Lower lobe of right lung (tissue), 2 donors: ENCODE results near the gene SSH2. TPM values are rescaled to one million over a fixed set of nuclear protein-coding genes. Genes with fewer than 3 reads are reported as not detected.
A peak's percentile ranks its signal among the peaks of the same experiment; 100 is the strongest.

ENCODE experiments used
- ATAC-seq, 2 donors: fragments of 200-7000 bp; cut with Tn5 transposase; one replicate each; pipeline ENCODE4 v1.9.1; 2020 to 2022; ENCODE audit warnings: mild to moderate bottlenecking in 2 of 2, moderate library complexity in 2 of 2
- DNase-seq: peaks from one replicate; pipeline ENCODE4 v3.0.0-alpha.2; 2020
- H3K27ac ChIP-seq: fragments of 200-600 bp; one replicate; pipeline ENCODE4 v1.8.0; 2022
- H3K27me3 ChIP-seq: fragments of 200-600 bp; one replicate; pipeline ENCODE4 v1.8.0; 2022; ENCODE audit warnings: low read depth
- H3K36me3 ChIP-seq: fragments of 200-600 bp; one replicate; pipeline ENCODE4 v1.8.0; 2022; ENCODE audit warnings: mild to moderate bottlenecking
- H3K4me1 ChIP-seq: fragments of 200-600 bp; one replicate; pipeline ENCODE4 v1.8.0; 2022
- H3K4me3 ChIP-seq: fragments of 200-600 bp; one replicate; pipeline ENCODE4 v1.8.0; 2022; ENCODE audit warnings: mild to moderate bottlenecking
- H3K9me3 ChIP-seq: fragments of 200-600 bp; one replicate; pipeline ENCODE4 v1.8.0; 2022
- intact Hi-C: fragments of 100-400 bp; cut with DNase I; formaldehyde crosslinking; loops from one replicate; pipeline ENCODE4 v1.11.0; 2022
- total RNA-seq: library from RNA; stranded (reverse); fragmentation: NEBNext Ultra II Directional; extraction: Animal tissue kit (Norgen Biotek cat#: 25700); gene quantifications from one replicate; pipeline ENCODE4 v1.2.1, GENCODE V29; 2021
- TF ChIP-seq, protein P1 (sequence below): fragments of 200-600 bp; IDR thresholded peaks from one replicate; pipeline ENCODE4 v1.8.0; 2022; ENCODE audit warnings: antibody characterized with exemption, mild to moderate bottlenecking
- donor health status: DM: no; HTN: yes; CAD: no; lungs with severe emphysema.

Gene SSH2
- total RNA-seq, 1 donor from 2014 or later, result 105 TPM

DNA sequence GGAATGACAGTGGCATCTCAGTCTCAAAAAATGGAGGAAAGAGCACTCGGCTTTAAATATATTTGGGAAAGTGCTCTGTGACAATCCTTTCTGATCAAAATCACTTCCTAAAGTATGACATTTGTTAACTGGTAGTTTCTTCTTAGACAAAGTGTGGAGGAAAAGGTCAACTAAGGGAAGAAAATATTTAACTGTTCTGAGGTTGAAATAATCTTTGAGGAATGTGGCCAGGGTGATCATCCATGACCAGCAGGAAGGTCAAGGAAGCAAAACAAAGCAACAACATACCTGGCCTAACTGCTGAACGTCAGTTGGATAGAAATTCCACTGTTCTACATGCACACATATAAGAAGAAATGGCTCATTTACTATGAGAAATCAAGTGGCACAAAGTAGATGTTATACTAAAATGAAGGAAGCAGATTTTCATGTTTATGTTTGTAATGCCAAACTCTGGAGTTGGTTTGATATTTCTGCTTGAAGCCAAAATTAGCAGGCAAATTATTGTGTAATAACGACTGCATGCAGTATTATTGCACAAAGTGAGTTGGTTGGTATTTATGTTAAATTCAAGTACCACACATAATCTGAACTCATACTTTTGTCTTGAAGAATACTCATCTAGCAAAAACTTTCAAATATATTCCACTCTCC lies 220.0 kb downstream of the SSH2 start:
- no peaks in the 10 kb centered on the region for H3K27me3 ChIP-seq
- intact Hi-C loops, result no loop called here
- peak overlapping the region; percentile 69 for H3K27ac ChIP-seq
- no peaks in the 10 kb centered on the region for H3K9me3 ChIP-seq
- DNase-seq, result no peak
- H3K4me1 ChIP-seq, result peaks cover 79% of the 10 kb centered on the region
- TF ChIP-seq, protein P1, sequence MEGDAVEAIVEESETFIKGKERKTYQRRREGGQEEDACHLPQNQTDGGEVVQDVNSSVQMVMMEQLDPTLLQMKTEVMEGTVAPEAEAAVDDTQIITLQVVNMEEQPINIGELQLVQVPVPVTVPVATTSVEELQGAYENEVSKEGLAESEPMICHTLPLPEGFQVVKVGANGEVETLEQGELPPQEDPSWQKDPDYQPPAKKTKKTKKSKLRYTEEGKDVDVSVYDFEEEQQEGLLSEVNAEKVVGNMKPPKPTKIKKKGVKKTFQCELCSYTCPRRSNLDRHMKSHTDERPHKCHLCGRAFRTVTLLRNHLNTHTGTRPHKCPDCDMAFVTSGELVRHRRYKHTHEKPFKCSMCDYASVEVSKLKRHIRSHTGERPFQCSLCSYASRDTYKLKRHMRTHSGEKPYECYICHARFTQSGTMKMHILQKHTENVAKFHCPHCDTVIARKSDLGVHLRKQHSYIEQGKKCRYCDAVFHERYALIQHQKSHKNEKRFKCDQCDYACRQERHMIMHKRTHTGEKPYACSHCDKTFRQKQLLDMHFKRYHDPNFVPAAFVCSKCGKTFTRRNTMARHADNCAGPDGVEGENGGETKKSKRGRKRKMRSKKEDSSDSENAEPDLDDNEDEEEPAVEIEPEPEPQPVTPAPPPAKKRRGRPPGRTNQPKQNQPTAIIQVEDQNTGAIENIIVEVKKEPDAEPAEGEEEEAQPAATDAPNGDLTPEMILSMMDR, result no peak
- H3K36me3 ChIP-seq, result no peaks in the 10 kb centered on the region
- ATAC-seq, result no peak
- no peak overlapping the region for H3K4me3 ChIP-seq

DNA sequence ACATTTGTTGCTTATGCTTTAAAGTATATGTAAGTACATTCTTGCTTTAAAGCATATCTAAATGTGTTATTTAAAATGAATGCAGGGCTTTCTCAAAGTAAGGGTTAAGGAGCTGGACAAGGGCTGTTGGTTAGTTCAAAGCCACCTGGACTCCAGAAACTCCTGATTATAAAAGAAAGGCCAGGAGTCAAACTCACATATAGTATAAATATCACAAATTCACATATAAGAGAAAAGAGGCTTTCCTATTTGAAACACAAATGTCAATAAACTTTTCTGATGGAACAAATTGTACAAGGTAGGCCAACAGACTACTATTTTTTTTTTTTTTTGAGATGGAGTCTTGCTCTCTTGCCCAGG lies 222.8 kb downstream of the SSH2 start:
- H3K27ac ChIP-seq, result peak overlapping the region; percentile 86
- no peaks in the 10 kb centered on the region for H3K27me3 ChIP-seq
- H3K4me1 ChIP-seq, result peaks cover 73% of the 10 kb centered on the region
- DNase-seq, result no peak
- H3K4me3 ChIP-seq, result peak overlapping the region; percentile 23
- H3K36me3 ChIP-seq, result peaks cover 12% of the 10 kb centered on the region
- no peak for ATAC-seq
- TF ChIP-seq, protein P1, result no peak
- intact Hi-C loops, result no loop called here
- no peaks in the 10 kb centered on the region for H3K9me3 ChIP-seq

- intact Hi-C loops, result no loop called here
- DNase-seq (no peak), ATAC-seq (no peak)
- Histone ChIP-seq H3K36me3 (peaks cover 23% of the 10 kb centered on the region), H3K27me3 (no peaks in the 10 kb centered on the region), H3K4me1 (peaks cover 63% of the 10 kb centered on the region), H3K4me3 (peak overlapping the region; percentile 23), H3K9me3 (no peaks in the 10 kb centered on the region), H3K27ac (peak overlapping the region; percentile 86)
- TF ChIP-seq, protein P1, result no peak
Measured at GRCh38 chr17:29706045-29706431, 224.0 kb downstream of the SSH2 start.

DNA sequence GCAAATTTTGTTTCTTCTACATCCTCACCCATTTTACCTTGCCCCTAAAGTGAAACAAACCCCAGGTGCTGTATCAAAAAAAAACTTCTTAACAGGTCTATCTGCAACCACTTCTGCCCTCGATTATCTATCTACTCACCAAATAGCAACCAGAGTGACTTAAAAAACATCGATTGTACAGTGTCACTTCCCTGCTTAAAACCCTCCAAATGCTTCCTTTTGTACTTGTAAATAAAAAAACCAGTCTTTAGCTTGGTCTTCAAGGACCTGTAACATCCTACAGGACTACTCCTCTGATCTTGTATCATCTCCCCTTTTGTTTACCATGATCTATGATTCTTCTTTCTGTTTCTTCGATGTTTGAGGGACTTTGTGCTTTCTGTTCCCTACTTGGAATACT lies 224.6 kb downstream of the SSH2 start:
- Histone ChIP-seq H3K9me3 (no peaks in the 10 kb centered on the region), H3K27me3 (no peaks in the 10 kb centered on the region), H3K27ac (peak overlapping the region; percentile 86), H3K4me1 (peaks cover 56% of the 10 kb centered on the region), H3K4me3 (no peak overlapping the region), H3K36me3 (peaks cover 30% of the 10 kb centered on the region)
- intact Hi-C loops, result no loop called here
- TF ChIP-seq, protein P1, result no peak
- DNase-seq (no peak), ATAC-seq (no peak)

DNA sequence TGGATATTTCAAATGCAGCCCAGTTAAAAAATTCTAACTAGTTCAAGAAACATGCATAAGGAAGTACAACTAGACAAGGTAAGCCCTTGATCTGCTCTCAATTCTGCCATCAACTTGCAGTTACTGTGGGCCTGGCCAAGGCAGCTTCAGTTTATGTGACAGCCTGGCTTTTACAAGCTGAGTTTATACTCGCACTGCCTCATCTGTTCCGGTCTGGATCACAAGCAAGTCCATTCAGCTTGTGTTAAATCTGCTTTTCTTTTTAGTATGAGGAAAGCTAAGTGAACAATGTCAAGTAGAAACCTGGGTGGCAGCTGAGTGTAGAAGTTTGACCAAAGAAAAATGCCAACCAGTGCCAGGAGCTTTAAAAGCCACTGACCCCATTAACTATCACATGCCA lies 230.7 kb downstream of the SSH2 start:
- Histone ChIP-seq H3K27me3 (no peaks in the 10 kb centered on the region), H3K4me3 (no peak overlapping the region), H3K4me1 (peaks cover 21% of the 10 kb centered on the region), H3K9me3 (no peaks in the 10 kb centered on the region), H3K36me3 (peaks cover 77% of the 10 kb centered on the region), H3K27ac (peak overlapping the region; percentile 11)
- TF ChIP-seq, protein P1, result no peak
- ATAC-seq (no peak), DNase-seq (no peak)
- intact Hi-C loops, result no loop called here
